ENCODE data around the gene SEMA4D.

GRCh38 chr9:89482056-89482851 lies 15.7 kb downstream of the SEMA4D start:
- no peak for TF ChIP-seq POLR2A (IDR thresholded peaks at IDR 0.05; ENCODE audit: low read length)
- TF ChIP-seq GATA1 (IDR thresholded peaks at IDR 0.05; ENCODE audit: low read depth, low read length) = no peak

Data from erythroblast (primary cell).